Neural cell (in vitro differentiated cells): ENCODE results near the gene CSNK1G3. TPM values are rescaled to one million over a fixed set of nuclear protein-coding genes. Genes with fewer than 3 reads are reported as not detected.

Source experiments
- H2AFZ ChIP-seq: fragments of 200-600, 300-800 bp; sonication (generic), shearing (Covaris generic); 2 replicates; pipeline ENCODE4 v1.6.0; 2014; ENCODE audit warnings: low read depth, mild to moderate bottlenecking, antibody characterized with exemption, low read length, moderate library complexity
- H3F3A ChIP-seq: fragments of 200-600 bp; shearing (Covaris generic); 2 replicates; pipeline ENCODE4 v1.6.1; 2016; ENCODE audit warnings: mild to moderate bottlenecking, moderate library complexity, mixed read lengths, antibody characterized with exemption, low read length; ENCODE audit not compliant: insufficient read depth, poor library complexity, severe bottlenecking
- H3K27ac ChIP-seq: fragments of 200-600, 300-800 bp; sonication (generic), shearing (Covaris generic); 2 replicates; pipeline ENCODE4 v1.5.1; 2014; ENCODE audit warnings: mild to moderate bottlenecking, low read length, moderate library complexity
- H3K27me3 ChIP-seq: fragments of 300-800, 200-600 bp; sonication (generic), shearing (Covaris generic); 2 replicates; pipeline ENCODE4 v1.6.0; 2014; ENCODE audit warnings: mild to moderate bottlenecking, low read depth, low read length, moderate library complexity; ENCODE audit not compliant: insufficient read depth
- H3K36me3 ChIP-seq: fragments of 300-800, 200-600 bp; sonication (generic), shearing (Covaris generic); 2 replicates; pipeline ENCODE4 v1.5.1; 2014; ENCODE audit warnings: mild to moderate bottlenecking, antibody characterized with exemption, low read length, moderate library complexity; ENCODE audit not compliant: insufficient read depth
- H3K4me2 ChIP-seq: fragments of 300-800, 200-600 bp; sonication (generic), shearing (Covaris generic); 2 replicates; pipeline ENCODE4 v1.6.0; 2014; ENCODE audit warnings: mild to moderate bottlenecking, low read length
- H3K4me3 ChIP-seq: fragments of 300-800, 200-600 bp; sonication (generic), shearing (Covaris generic); 2 replicates; pipeline ENCODE4 v1.5.1; 2014; ENCODE audit warnings: mild to moderate bottlenecking, low read length, moderate library complexity
- H3K79me2 ChIP-seq: fragments of 200-600 bp; shearing (Covaris generic); replicated peaks from 2 replicates; pipeline ENCODE4 v1.6.0; 2014; ENCODE audit warnings: mild to moderate bottlenecking, low read length, moderate library complexity; ENCODE audit not compliant: insufficient read depth
- H3K9ac ChIP-seq: fragments of 300-800, 200-600 bp; sonication (generic), shearing (Covaris generic); 2 replicates; pipeline ENCODE4 v1.6.1; 2016; ENCODE audit warnings: mild to moderate bottlenecking, low read length, mixed read lengths
- H3K9me2 ChIP-seq: fragments of 200-600 bp; shearing (Covaris generic); 2 replicates; pipeline ENCODE4 v1.6.1; 2016; ENCODE audit warnings: mild to moderate bottlenecking, low read length, mixed read lengths; ENCODE audit not compliant: insufficient read depth
- H3K9me3 ChIP-seq: fragments of 200-600, 300-800 bp; sonication (generic), shearing (Covaris generic); 2 replicates; pipeline ENCODE4 v1.6.1; 2016; ENCODE audit warnings: mild to moderate bottlenecking, mixed run types, low read length, moderate library complexity, mixed read lengths
- H4K20me1 ChIP-seq: fragments of 200-600 bp; shearing (Covaris generic); 2 replicates; pipeline ENCODE4 v1.6.1; 2016; ENCODE audit warnings: mild to moderate bottlenecking, mixed run types; ENCODE audit not compliant: insufficient read depth
- EP300 ChIP-seq: fragments of 450-650 bp; conservative IDR thresholded peaks from 2 replicates; pipeline ENCODE4 v1.6.1; 2014; ENCODE audit warnings: antibody characterized with exemption, mild to moderate bottlenecking, moderate library complexity; ENCODE audit not compliant: poor library complexity, severe bottlenecking
- EZH2 ChIP-seq: fragments of 200-600, 300-800 bp; shearing (Covaris generic), sonication (generic); IDR thresholded peaks from 2 replicates; pipeline ENCODE4 v1.6.1; 2014; ENCODE audit warnings: antibody characterized with exemption, low read length, borderline replicate concordance, mild to moderate bottlenecking; ENCODE audit not compliant: insufficient read depth, poor library complexity, severe bottlenecking
- MXI1 ChIP-seq: fragments of 450-650 bp; conservative IDR thresholded peaks from 2 replicates; pipeline ENCODE4 v1.6.1; 2014; ENCODE audit warnings: antibody characterized with exemption, mild to moderate bottlenecking; ENCODE audit not compliant: poor library complexity, severe bottlenecking
- POLR2AphosphoS5 ChIP-seq: IDR thresholded peaks from 2 replicates; pipeline ENCODE4 v1.6.1; 2012
- RAD21 ChIP-seq: fragments of 450-650 bp; conservative IDR thresholded peaks from 2 replicates; pipeline ENCODE4 v1.6.1; 2014; ENCODE audit warnings: antibody characterized with exemption, mild to moderate bottlenecking, moderate library complexity
- SMC3 ChIP-seq: fragments of 450-650 bp; conservative IDR thresholded peaks from 2 replicates; pipeline ENCODE4 v1.6.1; 2014; ENCODE audit warnings: antibody characterized with exemption, mild to moderate bottlenecking, moderate library complexity; ENCODE audit not compliant: poor library complexity
- TAF1 ChIP-seq: IDR thresholded peaks from 2 replicates; pipeline ENCODE4 v1.6.1; 2012; ENCODE audit warnings: low read depth
- polyA plus RNA-seq: library from polyadenylated mRNA; depleted of rRNA; stranded (reverse); fragments of >200 nt; gene quantifications from 2 replicates; pipeline ENCODE4 v1.2.3, GENCODE V29; 2014
- TF ChIP-seq, protein P1 (sequence below): fragments of 450-650 bp; IDR thresholded peaks from 2 replicates; pipeline ENCODE4 v1.5.1; 2014; ENCODE audit warnings: antibody characterized with exemption, mild to moderate bottlenecking, moderate library complexity; ENCODE audit not compliant: poor library complexity, severe bottlenecking
- TF ChIP-seq, protein P2 (sequence below): IDR thresholded peaks from 2 replicates; pipeline ENCODE4 v1.6.1; 2012; ENCODE audit warnings: borderline replicate concordance

CSNK1G3 gene
- polyA plus RNA-seq, 1 donor from 2014 or later = 29.1 TPM

DNA sequence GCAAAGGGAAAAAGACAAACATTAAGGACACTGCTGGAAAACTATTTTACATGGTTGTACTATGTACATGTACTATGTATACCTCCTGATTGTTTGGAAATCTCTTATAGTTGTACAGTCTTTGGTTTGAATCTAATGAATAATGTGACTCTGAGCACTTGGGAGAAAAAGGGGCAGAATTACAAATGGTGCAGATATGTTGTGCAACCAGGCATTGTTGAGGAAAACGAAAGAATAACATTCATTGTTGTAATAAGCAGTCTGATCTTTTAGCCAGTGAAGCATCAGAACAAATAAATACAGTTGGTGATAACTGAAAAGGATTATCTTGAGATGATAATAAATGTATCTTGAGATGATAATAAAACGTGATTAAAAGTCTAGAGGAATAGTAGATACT is 87.2 kb downstream of the CSNK1G3 start:
- no peaks in the 10 kb centered on the region for H3K36me3 ChIP-seq
- H3K9ac ChIP-seq = no peak overlapping the region
- no peaks in the 10 kb centered on the region for H3K79me2 ChIP-seq
- H3K27me3 ChIP-seq = no peaks in the 10 kb centered on the region
- H3K4me2 ChIP-seq = no peak overlapping the region
- H2AFZ ChIP-seq = no peak overlapping the region
- H3K9me3 ChIP-seq = no peaks in the 10 kb centered on the region
- no peaks in the 10 kb centered on the region for H3K9me2 ChIP-seq
- H4K20me1 ChIP-seq = no peaks in the 10 kb centered on the region
- no peak overlapping the region for H3K4me3 ChIP-seq
- H3F3A ChIP-seq = no peaks in the 10 kb centered on the region
- TF ChIP-seq EZH2 (no peak), TAF1 (no peak), EP300 (no peak), RAD21 (no peak)
- TF ChIP-seq, protein P1, sequence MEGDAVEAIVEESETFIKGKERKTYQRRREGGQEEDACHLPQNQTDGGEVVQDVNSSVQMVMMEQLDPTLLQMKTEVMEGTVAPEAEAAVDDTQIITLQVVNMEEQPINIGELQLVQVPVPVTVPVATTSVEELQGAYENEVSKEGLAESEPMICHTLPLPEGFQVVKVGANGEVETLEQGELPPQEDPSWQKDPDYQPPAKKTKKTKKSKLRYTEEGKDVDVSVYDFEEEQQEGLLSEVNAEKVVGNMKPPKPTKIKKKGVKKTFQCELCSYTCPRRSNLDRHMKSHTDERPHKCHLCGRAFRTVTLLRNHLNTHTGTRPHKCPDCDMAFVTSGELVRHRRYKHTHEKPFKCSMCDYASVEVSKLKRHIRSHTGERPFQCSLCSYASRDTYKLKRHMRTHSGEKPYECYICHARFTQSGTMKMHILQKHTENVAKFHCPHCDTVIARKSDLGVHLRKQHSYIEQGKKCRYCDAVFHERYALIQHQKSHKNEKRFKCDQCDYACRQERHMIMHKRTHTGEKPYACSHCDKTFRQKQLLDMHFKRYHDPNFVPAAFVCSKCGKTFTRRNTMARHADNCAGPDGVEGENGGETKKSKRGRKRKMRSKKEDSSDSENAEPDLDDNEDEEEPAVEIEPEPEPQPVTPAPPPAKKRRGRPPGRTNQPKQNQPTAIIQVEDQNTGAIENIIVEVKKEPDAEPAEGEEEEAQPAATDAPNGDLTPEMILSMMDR = no peak
- TF ChIP-seq, protein P2, sequence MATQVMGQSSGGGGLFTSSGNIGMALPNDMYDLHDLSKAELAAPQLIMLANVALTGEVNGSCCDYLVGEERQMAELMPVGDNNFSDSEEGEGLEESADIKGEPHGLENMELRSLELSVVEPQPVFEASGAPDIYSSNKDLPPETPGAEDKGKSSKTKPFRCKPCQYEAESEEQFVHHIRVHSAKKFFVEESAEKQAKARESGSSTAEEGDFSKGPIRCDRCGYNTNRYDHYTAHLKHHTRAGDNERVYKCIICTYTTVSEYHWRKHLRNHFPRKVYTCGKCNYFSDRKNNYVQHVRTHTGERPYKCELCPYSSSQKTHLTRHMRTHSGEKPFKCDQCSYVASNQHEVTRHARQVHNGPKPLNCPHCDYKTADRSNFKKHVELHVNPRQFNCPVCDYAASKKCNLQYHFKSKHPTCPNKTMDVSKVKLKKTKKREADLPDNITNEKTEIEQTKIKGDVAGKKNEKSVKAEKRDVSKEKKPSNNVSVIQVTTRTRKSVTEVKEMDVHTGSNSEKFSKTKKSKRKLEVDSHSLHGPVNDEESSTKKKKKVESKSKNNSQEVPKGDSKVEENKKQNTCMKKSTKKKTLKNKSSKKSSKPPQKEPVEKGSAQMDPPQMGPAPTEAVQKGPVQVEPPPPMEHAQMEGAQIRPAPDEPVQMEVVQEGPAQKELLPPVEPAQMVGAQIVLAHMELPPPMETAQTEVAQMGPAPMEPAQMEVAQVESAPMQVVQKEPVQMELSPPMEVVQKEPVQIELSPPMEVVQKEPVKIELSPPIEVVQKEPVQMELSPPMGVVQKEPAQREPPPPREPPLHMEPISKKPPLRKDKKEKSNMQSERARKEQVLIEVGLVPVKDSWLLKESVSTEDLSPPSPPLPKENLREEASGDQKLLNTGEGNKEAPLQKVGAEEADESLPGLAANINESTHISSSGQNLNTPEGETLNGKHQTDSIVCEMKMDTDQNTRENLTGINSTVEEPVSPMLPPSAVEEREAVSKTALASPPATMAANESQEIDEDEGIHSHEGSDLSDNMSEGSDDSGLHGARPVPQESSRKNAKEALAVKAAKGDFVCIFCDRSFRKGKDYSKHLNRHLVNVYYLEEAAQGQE = no peak
- H3K27ac ChIP-seq = no peak overlapping the region

DNA sequence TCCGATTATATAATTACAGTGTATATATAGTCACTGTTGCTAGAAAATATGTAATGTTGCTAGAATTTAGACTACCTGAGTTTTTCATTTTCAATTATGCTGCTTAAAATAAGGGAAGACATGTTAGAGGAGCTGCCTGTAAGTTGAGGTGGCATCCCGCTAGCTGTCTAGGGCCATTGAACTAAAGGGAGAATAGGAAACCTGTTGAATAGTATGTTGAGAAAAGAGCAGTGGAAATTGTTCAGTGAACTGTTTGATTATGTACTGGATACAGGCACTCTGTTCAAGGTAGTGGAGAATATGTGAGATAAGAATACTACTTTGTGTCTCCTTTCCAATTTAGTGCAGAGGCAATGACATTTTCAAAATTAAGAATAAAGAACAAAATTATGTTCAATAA is 89.6 kb downstream of the CSNK1G3 start:
- H3K9ac ChIP-seq = no peak overlapping the region
- no peaks in the 10 kb centered on the region for H3K9me3 ChIP-seq
- no peak overlapping the region for H2AFZ ChIP-seq
- no peak for TF ChIP-seq EZH2
- TF ChIP-seq MXI1 = no peak
- TF ChIP-seq RAD21 = no peak
- TF ChIP-seq, protein P2 = no peak
- TF ChIP-seq, protein P1 = no peak
- no peak for TF ChIP-seq POLR2AphosphoS5
- no peak for TF ChIP-seq EP300
- no peak for TF ChIP-seq TAF1
- TF ChIP-seq SMC3 = no peak
- H3K4me3 ChIP-seq = no peak overlapping the region
- no peaks in the 10 kb centered on the region for H3K27me3 ChIP-seq
- H3K4me2 ChIP-seq = no peak overlapping the region
- H3K79me2 ChIP-seq = no peaks in the 10 kb centered on the region
- H3K27ac ChIP-seq = no peak overlapping the region
- no peaks in the 10 kb centered on the region for H4K20me1 ChIP-seq
- H3F3A ChIP-seq = no peaks in the 10 kb centered on the region
- H3K9me2 ChIP-seq = no peaks in the 10 kb centered on the region
- no peaks in the 10 kb centered on the region for H3K36me3 ChIP-seq
